HG02678 (cell line): ENCODE data around the gene FN3KRP.

ENCODE experiments used
- ATAC-seq: cut with Tn5 transposase; IDR thresholded peaks from one replicate; pipeline ENCODE4 v1.9.1; 2021; ENCODE audit warnings: mild to moderate bottlenecking, moderate library complexity; ENCODE audit not compliant: unreplicated experiment

Gene FN3KRP, protein sequence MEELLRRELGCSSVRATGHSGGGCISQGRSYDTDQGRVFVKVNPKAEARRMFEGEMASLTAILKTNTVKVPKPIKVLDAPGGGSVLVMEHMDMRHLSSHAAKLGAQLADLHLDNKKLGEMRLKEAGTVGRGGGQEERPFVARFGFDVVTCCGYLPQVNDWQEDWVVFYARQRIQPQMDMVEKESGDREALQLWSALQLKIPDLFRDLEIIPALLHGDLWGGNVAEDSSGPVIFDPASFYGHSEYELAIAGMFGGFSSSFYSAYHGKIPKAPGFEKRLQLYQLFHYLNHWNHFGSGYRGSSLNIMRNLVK

DNA sequence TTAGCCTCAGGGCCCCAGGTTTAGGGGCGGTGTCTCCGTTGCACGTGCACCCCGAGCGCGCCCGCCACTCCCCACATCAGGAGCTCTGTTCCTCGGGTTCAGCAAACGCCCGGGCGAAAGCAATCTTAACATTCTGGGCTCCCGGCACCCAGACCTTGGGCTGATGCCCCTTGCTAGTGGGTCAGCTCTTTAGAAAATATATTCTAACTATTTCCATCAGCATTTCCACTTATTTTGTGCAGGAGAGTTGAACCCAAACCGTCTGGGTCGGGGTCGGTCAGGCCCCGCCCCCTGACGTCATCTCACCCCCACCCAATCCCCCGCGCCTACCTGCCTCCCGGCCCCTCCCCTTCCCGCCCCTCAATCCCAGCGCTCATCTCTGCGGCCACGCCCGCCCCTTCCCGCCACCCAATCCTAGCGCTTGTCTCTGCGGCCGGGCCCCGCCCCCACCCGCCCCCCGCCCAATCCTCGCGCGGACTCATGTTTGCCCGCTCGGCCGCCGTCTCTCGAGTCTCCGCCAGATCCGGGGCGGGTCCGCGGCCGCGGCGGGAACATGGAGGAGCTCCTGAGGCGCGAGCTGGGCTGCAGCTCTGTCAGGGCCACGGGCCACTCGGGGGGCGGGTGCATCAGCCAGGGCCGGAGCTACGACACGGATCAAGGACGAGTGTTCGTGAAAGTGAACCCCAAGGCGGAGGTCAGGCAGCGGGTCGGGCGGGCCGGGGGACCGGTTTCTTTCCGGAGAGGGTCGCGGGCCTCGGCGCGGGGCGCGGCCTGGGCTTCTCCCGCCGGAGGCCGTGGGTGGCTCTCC is at the start of gene FN3KRP:
TSS of gene FN3KRP (plus strand) at position 504 of the 808 bp plus-strand sequence. CDS start at position 554, 50 bp downstream.
- ATAC-seq, result peak; percentile 82

DNA sequence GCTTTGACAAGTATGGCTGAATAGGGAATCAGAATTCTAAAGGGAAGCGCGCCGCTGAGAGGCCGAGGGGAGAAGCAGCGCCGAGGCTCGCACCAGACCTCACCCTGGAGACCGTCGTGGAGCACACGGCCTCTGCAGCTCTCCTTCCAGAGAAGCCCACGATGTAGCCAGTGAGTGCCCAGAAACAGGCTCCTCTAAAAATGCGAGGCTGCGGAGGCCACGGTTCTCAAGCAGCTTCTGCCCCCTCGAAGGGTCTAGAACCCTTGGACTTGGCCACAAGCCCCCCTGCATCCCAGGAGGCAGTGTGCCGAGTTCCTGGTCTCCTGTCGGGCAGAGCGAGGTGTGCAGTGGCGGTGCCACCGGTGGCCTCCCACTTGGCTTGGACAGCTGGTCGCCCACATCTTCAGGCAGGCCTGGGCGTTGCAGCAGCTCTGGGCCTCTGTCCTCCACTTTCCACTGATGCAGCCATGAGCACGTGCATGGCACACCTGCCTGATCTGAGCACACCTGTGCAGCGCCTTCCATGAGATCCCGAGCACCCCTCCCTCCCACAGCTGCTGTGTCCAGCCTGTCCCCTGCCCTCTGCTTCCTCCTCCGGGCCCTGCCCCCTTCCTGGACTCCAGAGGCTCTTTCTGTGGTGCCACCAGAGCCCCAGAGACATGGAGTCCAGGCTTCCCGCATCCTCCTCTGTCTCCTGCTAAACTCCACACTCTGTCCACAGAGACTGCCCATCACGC is 49.4 kb upstream of the FN3KRP start:
- ATAC-seq, result no peak

DNA sequence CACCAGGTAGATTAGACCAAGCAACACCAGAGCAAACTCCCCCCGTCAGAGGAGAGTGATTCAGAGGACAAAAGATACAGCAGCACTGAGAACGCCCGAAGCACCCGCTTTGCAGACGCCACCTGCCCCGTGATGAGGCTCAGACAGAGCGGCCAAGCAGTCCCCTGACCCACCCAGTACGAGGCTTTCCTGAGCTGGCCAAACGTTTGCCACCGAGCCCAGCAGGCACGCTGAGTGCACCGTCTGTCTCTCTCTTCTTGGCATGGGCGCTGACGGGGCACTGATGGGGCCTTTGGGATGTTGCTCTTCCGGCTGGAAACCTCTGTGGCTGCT is 48.9 kb upstream of the FN3KRP start:
- no peak for ATAC-seq

DNA sequence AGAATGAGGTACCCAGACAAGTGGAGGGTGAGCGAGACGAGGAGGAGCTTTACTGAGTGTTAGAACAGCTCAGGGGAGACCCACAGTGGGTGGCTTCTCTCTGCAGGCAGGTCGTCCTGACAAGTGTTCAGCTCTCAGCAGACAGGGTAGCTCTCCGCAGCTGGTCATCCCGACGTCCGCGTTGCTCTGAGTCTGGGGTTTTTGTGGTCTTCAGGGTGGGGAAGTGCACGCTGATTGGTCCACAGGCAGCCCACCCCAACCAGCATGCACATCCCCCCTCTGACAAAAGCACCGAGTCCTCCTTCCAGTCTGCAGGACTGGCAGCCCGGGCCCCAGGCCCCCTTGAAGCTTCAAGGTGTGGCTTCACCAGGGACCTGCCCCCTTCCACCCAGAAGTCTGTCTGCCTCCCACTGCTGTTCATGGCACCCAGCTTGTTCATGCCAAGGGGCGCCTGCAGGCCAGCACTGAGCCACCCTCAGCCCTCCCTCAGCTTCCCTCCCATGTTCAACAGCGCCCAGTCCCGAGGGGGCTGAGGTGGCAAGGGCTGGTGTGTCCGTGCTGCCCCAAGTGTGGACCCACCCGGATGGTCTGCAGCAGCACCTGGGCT is 48.4 kb upstream of the FN3KRP start:
- no peak for ATAC-seq

- ATAC-seq, result no peak
Observed at GRCh38 chr17:82668631-82669099, 47.8 kb upstream of the FN3KRP start.

- no peak for ATAC-seq
Observed at GRCh38 chr17:82670661-82671450, 45.6 kb upstream of the FN3KRP start.

GRCh38 chr17:82674656-82675475 is 41.6 kb upstream of the FN3KRP start:
- no peak for ATAC-seq

GRCh38 chr17:82675476-82676245 is 40.8 kb upstream of the FN3KRP start:
- ATAC-seq, result no peak

DNA sequence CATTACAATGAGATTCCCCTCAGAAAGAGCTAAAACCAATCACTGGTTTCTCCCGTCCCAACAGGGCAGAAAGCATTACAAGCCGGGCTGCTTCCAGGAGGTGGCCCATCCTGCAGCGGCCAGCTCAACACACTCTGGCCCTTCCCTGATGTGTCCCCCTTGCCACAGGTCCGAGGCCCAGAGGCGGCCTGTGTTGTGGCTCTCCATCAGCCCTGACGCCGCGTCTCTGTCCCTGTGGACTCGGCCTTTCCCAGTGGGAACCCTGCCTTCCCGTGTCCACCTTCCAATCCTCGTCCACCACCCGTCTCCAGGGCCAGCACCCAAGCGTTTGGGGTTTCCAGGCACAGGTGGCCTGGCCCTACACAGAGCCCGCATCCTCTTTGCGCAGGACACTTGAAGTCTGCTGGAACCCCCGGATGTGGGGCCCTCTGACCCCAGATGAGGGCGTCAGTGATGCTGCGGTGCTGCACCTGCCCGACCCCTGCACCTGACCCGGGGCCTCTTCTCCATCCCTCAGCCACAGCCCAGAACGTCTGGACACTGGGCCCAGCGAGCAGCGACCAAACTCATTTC is 39.1 kb upstream of the FN3KRP start:
- no peak for ATAC-seq

- no peak for ATAC-seq
Observed at GRCh38 chr17:82678265-82678891, 38.1 kb upstream of the FN3KRP start.

DNA sequence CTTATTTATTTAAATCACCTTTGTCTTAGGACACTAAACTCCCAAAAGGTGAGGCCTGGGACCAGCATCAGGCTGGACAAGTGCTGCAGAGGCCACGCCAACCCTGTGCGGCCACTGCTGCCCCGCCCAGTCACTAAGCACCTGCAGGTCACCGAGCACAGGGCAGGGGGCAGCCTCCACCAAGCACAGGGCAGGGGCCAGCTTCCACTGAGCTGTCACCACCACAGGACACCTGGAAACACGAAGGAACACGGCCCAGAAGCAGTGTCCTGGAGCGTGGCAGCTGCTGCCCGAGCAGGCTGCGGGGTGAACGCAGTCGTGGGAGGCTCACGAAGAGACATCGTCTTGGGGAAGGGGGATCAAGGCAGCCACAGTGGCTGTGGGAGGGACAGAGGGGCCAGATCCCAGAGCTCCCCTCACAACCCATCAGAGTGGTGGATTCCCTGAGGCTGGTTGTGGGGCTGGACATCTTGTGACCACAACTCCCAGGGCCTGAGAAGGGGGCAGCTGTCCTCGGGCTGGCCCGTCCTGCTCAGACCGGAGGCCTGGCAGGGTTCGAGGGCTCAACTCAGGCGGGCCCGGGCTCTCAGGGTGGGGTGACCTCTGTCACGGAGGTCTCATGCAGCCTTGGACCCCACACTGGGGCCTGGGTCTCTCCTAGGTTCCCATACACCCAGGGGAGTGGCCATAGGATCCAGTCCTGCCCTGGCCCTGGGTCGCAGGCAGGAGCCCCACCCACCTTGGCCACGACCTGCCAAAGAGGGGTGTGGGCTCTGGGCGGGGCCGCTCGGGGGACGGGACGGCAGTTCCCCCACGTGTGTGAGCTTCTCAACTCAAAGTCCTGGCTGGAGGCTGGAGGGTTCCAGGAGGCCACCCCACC is 36.7 kb upstream of the FN3KRP start:
- ATAC-seq, result no peak

DNA sequence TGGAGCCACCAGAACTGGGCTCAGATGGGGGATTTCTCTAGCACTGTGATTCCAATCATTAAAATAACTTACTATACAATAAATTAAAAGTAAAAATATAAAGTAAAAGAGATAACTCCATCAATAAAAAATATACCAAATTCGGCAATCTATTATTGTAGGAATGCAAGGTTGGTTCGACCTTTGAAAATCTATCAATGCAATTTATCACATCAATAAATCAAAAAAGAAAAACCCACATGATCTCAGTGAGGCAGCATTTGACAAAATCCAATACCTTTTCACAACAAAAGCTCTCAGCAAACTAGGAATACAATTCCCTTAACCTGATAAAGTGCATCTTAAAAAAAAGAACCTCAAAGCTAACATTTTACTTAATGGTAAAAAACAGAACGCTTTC is 35.0 kb upstream of the FN3KRP start:
- ATAC-seq, result no peak

DNA sequence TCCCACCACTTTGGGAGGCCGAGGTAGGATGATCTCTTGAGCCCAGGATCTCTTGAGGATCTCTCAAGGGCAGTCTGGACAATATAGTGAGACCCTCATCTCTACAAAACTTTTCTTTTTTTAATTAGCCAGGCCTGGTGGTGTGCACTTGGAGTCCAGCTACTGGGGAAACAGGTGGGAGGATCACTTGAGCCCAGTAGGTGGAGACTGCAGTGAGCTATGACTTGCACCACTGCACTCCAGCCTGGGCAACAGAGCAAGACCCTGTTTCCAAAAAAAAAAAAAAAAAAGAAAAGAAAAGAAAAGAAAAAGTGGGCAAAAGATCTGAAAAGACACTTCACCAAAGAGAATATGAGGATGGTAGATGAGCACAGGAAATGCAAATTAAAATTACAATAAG is 33.0 kb upstream of the FN3KRP start:
- ATAC-seq, result no peak

DNA sequence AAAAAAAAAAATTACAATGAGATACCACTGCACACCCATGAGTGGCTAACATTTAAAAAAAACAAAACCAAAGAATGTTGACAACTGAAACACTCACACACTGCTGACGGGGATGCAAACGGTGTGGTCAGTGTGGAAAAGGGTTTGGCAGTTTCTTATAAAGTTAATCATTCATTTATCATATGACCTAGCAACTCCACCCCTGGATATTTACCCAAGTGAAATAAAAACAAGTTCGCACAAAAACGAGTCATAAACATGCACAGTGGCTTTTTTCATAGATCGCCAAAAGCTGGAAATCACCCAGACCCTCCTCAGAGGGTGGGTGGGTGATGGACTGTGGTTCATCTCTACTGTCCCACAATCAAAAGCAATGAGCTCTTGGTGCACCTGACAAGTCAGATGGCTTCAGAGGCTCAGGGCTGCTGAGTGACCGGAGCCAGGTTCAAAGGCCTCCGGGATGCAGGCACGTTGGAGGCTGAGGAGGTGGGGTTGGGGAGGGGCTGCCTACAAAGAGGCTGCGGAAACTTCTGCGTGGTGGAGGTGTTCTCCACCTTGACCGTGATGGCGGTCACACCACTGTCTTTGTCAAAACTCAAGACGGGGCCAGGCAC is 32.2 kb upstream of the FN3KRP start:
- ATAC-seq, result peak; percentile 49

GRCh38 chr17:82685291-82685690 is 31.2 kb upstream of the FN3KRP start:
- no peak for ATAC-seq
